Measurements from ENCODE around the gene PLVAP. TPM values are rescaled to one million over a fixed set of nuclear protein-coding genes. Genes with fewer than 3 reads are reported as not detected.

Gene PLVAP
- total RNA-seq, 1 donor from 2014 or later, result 0.94 TPM

DNA sequence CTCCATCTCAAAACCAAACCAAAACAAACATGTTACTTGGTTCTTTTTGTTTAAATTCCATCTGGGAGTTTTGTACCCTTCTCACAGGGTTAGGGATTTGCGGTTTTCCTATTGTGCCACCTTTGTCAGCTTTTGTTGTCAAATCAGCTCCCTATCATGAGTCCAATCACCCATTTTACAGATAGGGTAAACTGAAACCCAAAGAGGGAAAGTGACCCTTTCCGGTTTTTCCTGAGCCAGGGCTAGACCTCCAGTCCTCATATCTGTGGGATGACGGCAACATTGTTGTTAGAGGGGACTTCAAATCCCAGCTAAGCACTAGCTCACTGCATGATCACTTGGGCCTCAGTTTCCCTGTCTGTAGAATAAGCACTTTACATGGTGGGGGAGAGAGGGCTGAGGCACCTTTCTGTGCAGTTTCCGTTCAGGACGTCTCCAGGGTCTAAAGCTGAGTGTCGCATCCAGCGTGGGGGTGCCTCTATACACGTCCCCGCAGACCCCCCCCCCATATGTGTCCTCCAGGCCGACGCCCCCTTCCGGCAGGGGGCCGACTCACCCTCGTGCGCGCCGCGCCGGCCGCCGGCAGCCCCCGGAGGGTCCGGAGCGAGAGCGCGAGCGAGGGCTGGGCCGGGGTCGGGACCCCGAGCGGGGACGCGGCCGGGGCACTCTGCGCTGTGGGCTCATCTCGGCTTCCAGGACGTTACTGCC, 13.0 kb upstream of the PLVAP start:
- Mint-ChIP-seq H3K36me3 (no peaks in the 10 kb centered on the region), H3K4me1 (peaks cover 13% of the 10 kb centered on the region), H3K27me3 (ENCODE audit: low read depth) (peaks cover 17% of the 10 kb centered on the region), H3K9me3 (peaks cover 4% of the 10 kb centered on the region), H3K4me3 (peak overlapping the region; percentile 79), H3K27ac (no peak overlapping the region)
- DNase-seq (ENCODE audit: low spot score in 2 of 2, unreplicated experiment in 2 of 2), result no peak
- TF ChIP-seq, protein P1, sequence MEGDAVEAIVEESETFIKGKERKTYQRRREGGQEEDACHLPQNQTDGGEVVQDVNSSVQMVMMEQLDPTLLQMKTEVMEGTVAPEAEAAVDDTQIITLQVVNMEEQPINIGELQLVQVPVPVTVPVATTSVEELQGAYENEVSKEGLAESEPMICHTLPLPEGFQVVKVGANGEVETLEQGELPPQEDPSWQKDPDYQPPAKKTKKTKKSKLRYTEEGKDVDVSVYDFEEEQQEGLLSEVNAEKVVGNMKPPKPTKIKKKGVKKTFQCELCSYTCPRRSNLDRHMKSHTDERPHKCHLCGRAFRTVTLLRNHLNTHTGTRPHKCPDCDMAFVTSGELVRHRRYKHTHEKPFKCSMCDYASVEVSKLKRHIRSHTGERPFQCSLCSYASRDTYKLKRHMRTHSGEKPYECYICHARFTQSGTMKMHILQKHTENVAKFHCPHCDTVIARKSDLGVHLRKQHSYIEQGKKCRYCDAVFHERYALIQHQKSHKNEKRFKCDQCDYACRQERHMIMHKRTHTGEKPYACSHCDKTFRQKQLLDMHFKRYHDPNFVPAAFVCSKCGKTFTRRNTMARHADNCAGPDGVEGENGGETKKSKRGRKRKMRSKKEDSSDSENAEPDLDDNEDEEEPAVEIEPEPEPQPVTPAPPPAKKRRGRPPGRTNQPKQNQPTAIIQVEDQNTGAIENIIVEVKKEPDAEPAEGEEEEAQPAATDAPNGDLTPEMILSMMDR (IDR thresholded peaks at IDR 0.05; ENCODE audit: unreplicated experiment), result peak; percentile 12

DNA sequence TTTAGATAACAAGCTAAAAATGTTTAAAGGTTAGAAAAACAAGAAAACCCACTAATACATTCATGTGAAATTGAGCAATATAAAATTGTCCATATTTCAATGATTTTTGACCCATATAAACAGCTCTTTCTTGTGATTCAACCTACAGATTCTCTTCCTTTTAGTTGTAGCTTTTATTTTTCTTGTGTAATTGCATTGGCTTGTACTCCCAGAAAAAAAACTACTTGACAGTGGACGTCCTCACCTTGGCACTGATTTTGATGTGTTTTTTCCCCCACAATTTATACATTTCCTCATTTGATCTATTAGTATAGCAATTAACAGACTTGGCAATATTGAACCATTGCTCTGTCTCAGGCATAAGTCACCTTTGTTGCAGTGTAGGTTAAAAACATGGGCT, 12.1 kb upstream of the PLVAP start:
- Mint-ChIP-seq H3K27ac (no peak overlapping the region), H3K36me3 (no peaks in the 10 kb centered on the region)

DNA sequence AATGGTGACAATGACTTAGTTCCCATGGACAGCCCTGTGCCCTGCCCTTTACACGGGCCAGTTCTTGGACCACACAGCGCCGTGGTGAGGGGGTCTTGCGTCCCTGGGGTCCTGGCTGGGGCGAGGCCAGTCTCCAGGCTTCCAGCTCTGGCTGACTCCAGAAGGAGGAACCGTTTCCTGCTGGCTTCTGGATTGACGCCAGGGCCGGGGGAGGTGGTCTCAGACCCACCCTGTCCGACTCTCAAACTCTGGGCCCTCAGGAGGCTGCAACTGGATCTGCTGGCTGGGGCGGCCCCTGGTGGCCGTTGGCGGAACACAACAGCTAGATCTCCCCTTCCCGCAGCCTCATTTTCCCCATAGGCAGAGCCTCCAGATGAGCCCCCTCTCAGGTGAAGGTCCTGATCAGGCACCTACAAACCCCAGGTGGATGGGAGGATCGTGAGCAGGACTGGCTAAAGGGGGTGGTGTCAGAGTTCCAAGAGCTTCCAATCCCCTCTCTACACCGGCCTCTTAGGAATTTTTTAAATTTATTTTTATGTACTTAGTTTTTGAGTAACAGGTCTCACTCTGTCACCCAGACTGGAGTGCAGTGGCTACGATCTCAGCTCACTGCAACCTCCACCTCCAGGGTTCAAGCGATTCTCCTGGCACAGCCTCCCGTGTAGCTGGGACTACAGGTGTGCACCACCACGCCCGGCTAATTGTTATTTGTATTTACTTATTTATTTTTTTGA, 8.9 kb upstream of the PLVAP start:
- Mint-ChIP-seq H3K27ac (no peak overlapping the region), H3K4me3 (no peak overlapping the region), H3K4me1 (peaks cover 9% of the 10 kb centered on the region), H3K9me3 (peaks cover 4% of the 10 kb centered on the region), H3K36me3 (no peaks in the 10 kb centered on the region), H3K27me3 (ENCODE audit: low read depth) (peaks cover 17% of the 10 kb centered on the region)
- peak; percentile 65 to 68 for DNase-seq (ENCODE audit: low spot score in 2 of 2, unreplicated experiment in 2 of 2)
- TF ChIP-seq, protein P1 (IDR thresholded peaks at IDR 0.05; ENCODE audit: unreplicated experiment), result peak; percentile 67

More for the DNA sequence above, 12.1 kb upstream of the PLVAP start:
- Mint-ChIP-seq H3K9me3 (peaks cover 4% of the 10 kb centered on the region), H3K4me1 (peaks cover 13% of the 10 kb centered on the region), H3K27me3 (ENCODE audit: low read depth) (peaks cover 17% of the 10 kb centered on the region), H3K4me3 (no peak overlapping the region)
- DNase-seq (ENCODE audit: low spot score in 2 of 2, unreplicated experiment in 2 of 2), result no peak
- TF ChIP-seq, protein P1 (IDR thresholded peaks at IDR 0.05; ENCODE audit: unreplicated experiment), result no peak

DNA sequence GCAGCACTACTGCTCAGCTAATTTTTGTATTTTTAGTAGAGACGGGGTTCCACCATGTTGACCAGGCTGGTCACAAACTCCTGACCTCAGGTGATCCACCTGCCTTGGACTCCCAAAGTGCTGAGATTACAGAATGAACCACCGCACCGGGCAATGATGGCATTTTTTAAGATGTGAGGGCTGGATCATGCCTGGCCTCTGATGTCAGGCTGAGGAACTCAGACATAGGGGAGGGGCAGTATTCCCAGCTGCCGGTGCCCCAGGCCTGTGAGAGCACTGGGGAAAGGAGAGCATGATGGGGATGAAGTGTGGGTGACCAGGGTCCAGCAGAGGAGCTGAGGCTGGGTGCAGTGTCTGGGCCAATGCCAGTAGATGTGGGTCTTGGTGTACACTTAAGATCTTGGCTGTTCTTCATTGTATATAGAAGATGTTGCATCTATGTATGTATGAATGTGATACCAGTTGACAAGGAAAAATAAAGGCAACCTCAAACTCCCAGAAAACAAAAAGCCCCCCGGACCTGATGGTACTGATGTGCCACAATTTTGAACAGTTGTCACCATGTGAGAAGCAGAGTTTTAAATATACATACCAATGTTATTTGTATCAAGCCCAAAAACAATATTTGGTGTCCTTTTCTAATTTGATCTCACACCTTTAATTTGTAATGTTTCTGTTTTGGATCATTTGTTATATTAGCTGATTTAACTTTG, 3.4 kb upstream of the PLVAP start:
- H3K4me1 Mint-ChIP-seq, result peaks cover 10% of the 10 kb centered on the region
- no peak for DNase-seq (ENCODE audit: low spot score in 2 of 2, unreplicated experiment in 2 of 2)
- TF ChIP-seq, protein P1 (IDR thresholded peaks at IDR 0.05; ENCODE audit: unreplicated experiment), result no peak
- H3K27me3 Mint-ChIP-seq (ENCODE audit: low read depth), result no peaks in the 10 kb centered on the region
- H3K36me3 Mint-ChIP-seq, result no peaks in the 10 kb centered on the region
- H3K9me3 Mint-ChIP-seq, result peaks cover 6% of the 10 kb centered on the region
- H3K27ac Mint-ChIP-seq, result no peak overlapping the region
- H3K4me3 Mint-ChIP-seq, result no peak overlapping the region

DNA sequence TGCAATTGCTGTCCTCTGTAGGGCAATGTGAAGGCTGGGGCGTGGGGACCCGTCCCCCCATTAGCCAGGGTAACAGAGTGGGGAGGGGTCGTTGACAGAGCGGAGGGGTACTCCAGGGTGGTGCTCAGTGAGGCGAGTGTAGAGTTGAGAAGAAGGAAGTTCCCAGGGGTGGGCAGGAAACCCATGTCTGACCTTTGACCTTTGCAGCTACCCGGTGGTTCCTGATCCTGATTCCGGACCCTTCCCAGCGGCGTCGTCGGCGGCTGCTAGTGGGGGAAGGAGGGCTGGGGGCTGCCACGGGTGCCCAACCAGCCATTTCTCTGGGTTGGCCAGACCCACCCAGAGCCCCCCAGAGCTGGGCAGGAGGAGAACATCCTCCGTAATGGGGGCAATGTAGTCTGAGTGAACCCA, 2.1 kb upstream of the PLVAP start:
- H3K27me3 Mint-ChIP-seq (ENCODE audit: low read depth), result no peaks in the 10 kb centered on the region
- H3K4me3 Mint-ChIP-seq, result no peak overlapping the region
- no peaks in the 10 kb centered on the region for H3K36me3 Mint-ChIP-seq
- H3K27ac Mint-ChIP-seq, result no peak overlapping the region
- DNase-seq (ENCODE audit: low spot score in 2 of 2, unreplicated experiment in 2 of 2), result no peak
- peaks cover 6% of the 10 kb centered on the region for H3K9me3 Mint-ChIP-seq
- H3K4me1 Mint-ChIP-seq, result peaks cover 10% of the 10 kb centered on the region
- TF ChIP-seq, protein P1 (IDR thresholded peaks at IDR 0.05; ENCODE audit: unreplicated experiment), result no peak
